Esophagus (tissue), 2 donors: ENCODE measurements around the gene GRK6. TPM values are rescaled to one million over a fixed set of nuclear protein-coding genes. Genes with fewer than 3 reads are reported as not detected.

Experiments used
- H3K27ac ChIP-seq, 2 donors: one replicate each; pipeline ENCODE4 v1.5.1; 2013; ENCODE audit warnings: low read depth in 2 of 2, mild to moderate bottlenecking in 2 of 2, inconsistent platforms in 1 of 2, low read length in 1 of 2, moderate library complexity in 1 of 2
- H3K27me3 ChIP-seq, 2 donors: one replicate each; pipeline ENCODE4 v1.6.1; 2013; ENCODE audit warnings: low read length in 2 of 2, control low read depth in 1 of 2, mild to moderate bottlenecking in 1 of 2; ENCODE audit not compliant: insufficient read depth in 2 of 2, control insufficient read depth in 1 of 2
- H3K36me3 ChIP-seq, 2 donors: one replicate each; pipeline ENCODE4 v1.6.1; 2013; ENCODE audit warnings: low read length in 1 of 2; ENCODE audit not compliant: control insufficient read depth in 2 of 2, insufficient read depth in 2 of 2
- H3K4me1 ChIP-seq, 2 donors: one replicate each; pipeline ENCODE4 v1.6.1; 2013; ENCODE audit warnings: low read length in 1 of 2; ENCODE audit not compliant: control insufficient read depth in 2 of 2, insufficient read depth in 2 of 2
- H3K4me3 ChIP-seq, 2 donors: one replicate each; pipeline ENCODE4 v1.5.1; 2013; ENCODE audit warnings: low read length in 2 of 2, mild to moderate bottlenecking in 2 of 2, low read depth in 1 of 2, moderate library complexity in 1 of 2
- H3K9me3 ChIP-seq, 2 donors: one replicate each; pipeline ENCODE4 v1.6.1; 2013; ENCODE audit warnings: mild to moderate bottlenecking in 2 of 2, low read depth in 1 of 2, low read length in 1 of 2, moderate library complexity in 1 of 2; ENCODE audit not compliant: control insufficient read depth in 2 of 2, insufficient read depth in 1 of 2
- WGBS, 2 donors: extraction: QIAGEN DNeasy Blood & Tissue Kit; methylation state at CpG; one replicate each; pipeline ENCODE4 v1.1.7; 2013; 5-methylcytosine and 5-hydroxymethylcytosine counted together
- polyA plus RNA-seq, 2 donors: library from polyadenylated mRNA; stranded (reverse); fragments of 200-250 nt; gene quantifications; one replicate each; pipeline ENCODE4 v1.2.3, GENCODE V29; 2013
- donor health status: healthy with polysubstance abuse.
- donor health status: Bipolar disorder and iron deficiency.

The GRK6 gene
- polyA plus RNA-seq, 2 donors: 10.4 to 19.8 TPM

GRCh38 chr5:177430972-177431316, 4.5 kb downstream of the GRK6 start:
- Histone ChIP-seq H3K9me3 (no peaks in the 10 kb centered on the region), H3K36me3 (peaks cover 0 to 35% of the 10 kb centered on the region in 2 donors), H3K4me1 (peaks cover 7 to 44% of the 10 kb centered on the region in 2 donors), H3K27me3 (no peaks in the 10 kb centered on the region), H3K27ac (peak overlapping the region in 1 of 2 donors; percentile 73), H3K4me3 (no peak overlapping the region)
- 63 to 81% methylated on average over 7 of the region's 7 CpGs for WGBS, 2 donors

GRCh38 chr5:177431317-177432142, 5.1 kb downstream of the GRK6 start:
- Histone ChIP-seq H3K4me1 (peaks cover 7 to 44% of the 10 kb centered on the region in 2 donors), H3K27ac (peak overlapping the region; percentile 37 to 73), H3K36me3 (peaks cover 0 to 36% of the 10 kb centered on the region in 2 donors), H3K4me3 (no peak overlapping the region), H3K9me3 (no peaks in the 10 kb centered on the region), H3K27me3 (no peaks in the 10 kb centered on the region)
- WGBS, 2 donors: 50 to 58% methylated on average over 29 of the region's 29 CpGs

- no peak overlapping the region for H3K4me3 ChIP-seq
- H3K27ac ChIP-seq: peak overlapping the region in 1 of 2 donors; percentile 73
- H3K27me3 ChIP-seq: no peaks in the 10 kb centered on the region
- peaks cover 7 to 42% of the 10 kb centered on the region in 2 donors for H3K4me1 ChIP-seq
- no peaks in the 10 kb centered on the region for H3K9me3 ChIP-seq
- WGBS, 2 donors: 69 to 72% methylated on average over 18 of the region's 18 CpGs
- H3K36me3 ChIP-seq: peaks cover 0 to 38% of the 10 kb centered on the region in 2 donors
Measured at GRCh38 chr5:177432143-177432838, 5.8 kb downstream of the GRK6 start.

GRCh38 chr5:177432839-177433657, 6.6 kb downstream of the GRK6 start:
- H3K27ac ChIP-seq: peak overlapping the region in 1 of 2 donors; percentile 45
- no peak overlapping the region for H3K4me3 ChIP-seq
- no peaks in the 10 kb centered on the region for H3K9me3 ChIP-seq
- peaks cover 2 to 35% of the 10 kb centered on the region in 2 donors for H3K4me1 ChIP-seq
- peaks cover 0 to 43% of the 10 kb centered on the region in 2 donors for H3K36me3 ChIP-seq
- WGBS, 2 donors: 87 to 92% methylated on average over 25 of the region's 25 CpGs
- no peaks in the 10 kb centered on the region for H3K27me3 ChIP-seq

- H3K36me3 ChIP-seq: peaks cover 2 to 49% of the 10 kb centered on the region in 2 donors
- peaks cover 0 to 33% of the 10 kb centered on the region in 2 donors for H3K4me1 ChIP-seq
- H3K9me3 ChIP-seq: no peaks in the 10 kb centered on the region
- H3K4me3 ChIP-seq: peak overlapping the region in 1 of 2 donors; percentile 8
- no peaks in the 10 kb centered on the region for H3K27me3 ChIP-seq
- no peak overlapping the region for H3K27ac ChIP-seq
- WGBS, 2 donors: 82 to 89% methylated on average over 29 of the region's 29 CpGs
Measured at GRCh38 chr5:177433658-177434217, 7.3 kb downstream of the GRK6 start.

- 86 to 90% methylated on average over 8 of the region's 8 CpGs for WGBS, 2 donors
- Histone ChIP-seq H3K36me3 (peaks cover 4 to 50% of the 10 kb centered on the region in 2 donors), H3K27me3 (no peaks in the 10 kb centered on the region), H3K9me3 (no peaks in the 10 kb centered on the region), H3K4me1 (peaks cover 0 to 31% of the 10 kb centered on the region in 2 donors), H3K27ac (no peak overlapping the region), H3K4me3 (no peak overlapping the region)
Measured at GRCh38 chr5:177434437-177434836, 8.0 kb downstream of the GRK6 start.

GRCh38 chr5:177434942-177435738, 8.7 kb downstream of the GRK6 start:
- no peak overlapping the region for H3K27ac ChIP-seq
- H3K4me1 ChIP-seq: peaks cover 0 to 29% of the 10 kb centered on the region in 2 donors
- H3K36me3 ChIP-seq: peaks cover 4 to 52% of the 10 kb centered on the region in 2 donors
- H3K9me3 ChIP-seq: no peaks in the 10 kb centered on the region
- no peak overlapping the region for H3K4me3 ChIP-seq
- no peaks in the 10 kb centered on the region for H3K27me3 ChIP-seq
- whole genome bisulfite sequencing, 2 donors: 88 to 94% methylated on average over 20 of the region's 20 CpGs

- peaks cover 9 to 55% of the 10 kb centered on the region in 2 donors for H3K36me3 ChIP-seq
- 94 to 96% methylated on average over 36 to 37 of the region's 37 CpGs for WGBS, 2 donors
- peaks cover 0 to 20% of the 10 kb centered on the region in 2 donors for H3K4me1 ChIP-seq
Measured at GRCh38 chr5:177435847-177436536, 9.5 kb downstream of the GRK6 start.

More at GRCh38 chr5:177435847-177436536, 9.5 kb downstream of the GRK6 start:
- Histone ChIP-seq H3K27ac (no peak overlapping the region), H3K4me3 (no peak overlapping the region), H3K27me3 (no peaks in the 10 kb centered on the region), H3K9me3 (no peaks in the 10 kb centered on the region)
